ENCODE measurements around the gene SSH3.

The SSH3 gene

DNA sequence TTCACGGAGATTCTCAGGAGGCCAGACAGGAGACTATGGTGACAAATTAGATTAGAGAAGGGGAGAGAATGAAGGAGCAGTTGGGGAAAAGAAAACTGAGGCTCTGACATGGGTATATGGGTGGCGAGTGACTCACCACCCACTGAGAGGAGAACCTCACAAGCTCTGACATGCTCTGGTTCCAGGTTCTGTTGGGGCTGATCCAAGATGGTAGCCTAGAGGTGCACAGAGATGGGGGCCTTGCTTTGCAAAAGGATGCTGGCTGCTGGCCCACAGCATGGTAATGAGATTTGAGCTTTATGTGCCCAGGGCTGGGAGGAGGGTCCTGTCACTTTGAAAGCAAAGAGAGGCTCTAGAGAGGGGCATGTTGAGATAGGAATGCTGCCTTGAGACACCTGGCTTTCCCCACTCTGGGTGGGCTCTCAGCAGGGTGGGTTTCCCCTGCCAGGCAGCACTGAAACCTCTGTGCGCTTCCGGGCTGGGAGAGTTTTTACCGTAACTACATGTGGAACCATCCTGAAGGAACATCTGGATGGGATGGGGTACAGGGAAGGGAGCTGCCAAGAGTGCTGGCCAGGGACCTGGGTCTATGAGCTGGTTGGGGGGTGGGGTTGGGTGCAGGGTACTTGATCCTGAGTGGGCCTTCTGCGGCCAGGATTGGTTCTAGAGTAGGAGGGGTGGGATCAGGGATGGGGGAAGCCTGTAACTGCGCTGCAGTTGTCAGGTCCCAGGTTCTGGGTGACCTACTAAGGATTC, 38.3 kb upstream of the SSH3 start:
- DNase-seq (peak in 1 of 2 donors; percentile 43), ATAC-seq (no peak)
- H3K9me3 Mint-ChIP-seq, result no peaks in the 10 kb centered on the region
- peaks cover 79% of the 10 kb centered on the region for H3K4me1 Mint-ChIP-seq
- peak overlapping the region; percentile 85 to 88 for H3K27ac Mint-ChIP-seq
- H3K27me3 Mint-ChIP-seq, result peaks cover 6% of the 10 kb centered on the region
- peak overlapping the region; percentile 86 to 88 for H3K4me3 Mint-ChIP-seq

DNA sequence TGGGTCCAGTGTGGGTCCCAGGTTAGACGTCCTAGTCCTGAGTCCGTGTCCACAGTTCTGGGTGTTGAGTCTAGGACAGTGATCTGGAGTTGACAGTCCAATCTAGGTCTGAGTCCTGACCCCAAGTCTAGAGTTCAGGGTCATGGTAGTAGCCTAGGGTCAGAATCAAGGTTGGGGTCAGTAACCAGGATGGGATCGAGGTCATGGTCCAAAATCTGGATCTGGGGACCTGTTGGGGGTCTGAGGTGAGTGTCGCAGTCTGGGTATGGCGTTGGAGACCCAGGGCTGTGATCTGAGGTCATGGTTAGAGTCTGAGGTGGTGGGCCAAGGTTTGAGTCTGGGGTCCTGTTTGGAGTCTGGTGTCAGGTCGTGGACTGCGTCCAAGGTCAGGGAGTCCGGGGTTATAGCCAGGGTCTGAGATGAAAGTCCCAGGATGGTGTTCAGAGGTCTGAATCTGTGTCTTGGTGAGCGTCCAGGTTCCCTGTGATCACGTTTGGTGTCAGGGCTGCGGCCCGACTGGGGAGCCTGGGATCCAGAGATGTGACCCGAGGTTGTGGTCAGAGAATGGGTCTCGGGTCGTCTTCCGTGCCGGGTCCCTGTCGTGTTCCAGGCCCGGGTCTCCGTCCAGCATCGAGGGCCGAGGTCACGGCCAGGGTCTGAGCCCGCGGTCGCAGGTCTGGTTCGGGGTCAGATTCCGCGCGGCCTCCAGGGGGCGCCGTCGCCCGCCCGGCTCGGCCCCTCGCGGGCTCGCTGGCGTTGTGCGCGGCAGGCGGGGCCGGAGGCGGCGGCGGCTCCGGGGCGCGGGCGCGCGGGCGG, 37.5 kb upstream of the SSH3 start:
- no peaks in the 10 kb centered on the region for H3K9me3 Mint-ChIP-seq
- peaks cover 6% of the 10 kb centered on the region for H3K27me3 Mint-ChIP-seq
- ATAC-seq (peak; percentile 16), DNase-seq (peak; percentile 76 to 81)
- peak overlapping the region; percentile 73 to 92 for H3K27ac Mint-ChIP-seq
- H3K4me3 Mint-ChIP-seq, result peak overlapping the region; percentile 86 to 88
- H3K4me1 Mint-ChIP-seq, result peaks cover 81% of the 10 kb centered on the region

DNA sequence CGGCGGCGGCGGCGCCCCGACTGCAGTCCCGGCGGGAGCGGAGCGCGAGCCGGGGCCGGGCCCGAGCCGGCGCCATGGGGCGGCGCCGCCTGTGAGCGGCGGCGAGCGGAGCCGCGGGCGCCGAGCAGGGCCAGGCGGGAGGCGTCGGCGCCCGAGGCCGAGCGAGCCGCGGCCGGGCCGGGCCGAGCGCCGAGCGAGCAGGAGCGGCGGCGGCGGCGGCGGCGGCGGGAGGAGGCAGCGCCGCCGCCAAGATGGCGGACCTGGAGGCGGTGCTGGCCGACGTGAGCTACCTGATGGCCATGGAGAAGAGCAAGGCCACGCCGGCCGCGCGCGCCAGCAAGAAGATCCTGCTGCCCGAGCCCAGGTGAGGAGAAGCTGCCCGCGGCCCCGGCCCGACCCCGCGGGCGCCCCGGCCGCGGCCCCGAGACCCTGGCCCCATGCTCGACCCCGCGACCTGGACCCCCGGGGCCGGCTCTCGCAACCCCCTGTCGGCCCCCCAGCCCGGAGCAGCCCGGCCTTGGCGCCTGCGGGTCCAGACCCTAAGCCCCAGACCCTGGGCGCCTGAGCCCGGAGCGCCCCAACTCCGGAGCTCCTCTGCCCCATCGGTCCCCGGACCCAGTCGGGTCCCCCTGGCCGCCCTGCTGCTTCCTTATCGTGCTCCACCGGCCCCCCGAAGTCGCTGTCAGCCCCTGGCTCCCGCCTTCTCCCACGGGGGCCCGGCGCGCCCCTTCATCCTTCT, 36.7 kb upstream of the SSH3 start, which contains the start of gene GRK2:
GRK2 (plus strand) TSS at position 25 of the 739 bp plus-strand sequence; CDS start at position 252, 227 bp downstream.
- Mint-ChIP-seq H3K4me1 (peaks cover 83% of the 10 kb centered on the region), H3K4me3 (peak within 1 kb of the TSS; percentile 93 to 95), H3K27me3 (peaks cover 6% of the 10 kb centered on the region), H3K27ac (peak within 1 kb of the TSS; percentile 99), H3K9me3 (no peaks in the 10 kb centered on the region)
- no peak for DNase-seq
- peak; percentile 0 for ATAC-seq

DNA sequence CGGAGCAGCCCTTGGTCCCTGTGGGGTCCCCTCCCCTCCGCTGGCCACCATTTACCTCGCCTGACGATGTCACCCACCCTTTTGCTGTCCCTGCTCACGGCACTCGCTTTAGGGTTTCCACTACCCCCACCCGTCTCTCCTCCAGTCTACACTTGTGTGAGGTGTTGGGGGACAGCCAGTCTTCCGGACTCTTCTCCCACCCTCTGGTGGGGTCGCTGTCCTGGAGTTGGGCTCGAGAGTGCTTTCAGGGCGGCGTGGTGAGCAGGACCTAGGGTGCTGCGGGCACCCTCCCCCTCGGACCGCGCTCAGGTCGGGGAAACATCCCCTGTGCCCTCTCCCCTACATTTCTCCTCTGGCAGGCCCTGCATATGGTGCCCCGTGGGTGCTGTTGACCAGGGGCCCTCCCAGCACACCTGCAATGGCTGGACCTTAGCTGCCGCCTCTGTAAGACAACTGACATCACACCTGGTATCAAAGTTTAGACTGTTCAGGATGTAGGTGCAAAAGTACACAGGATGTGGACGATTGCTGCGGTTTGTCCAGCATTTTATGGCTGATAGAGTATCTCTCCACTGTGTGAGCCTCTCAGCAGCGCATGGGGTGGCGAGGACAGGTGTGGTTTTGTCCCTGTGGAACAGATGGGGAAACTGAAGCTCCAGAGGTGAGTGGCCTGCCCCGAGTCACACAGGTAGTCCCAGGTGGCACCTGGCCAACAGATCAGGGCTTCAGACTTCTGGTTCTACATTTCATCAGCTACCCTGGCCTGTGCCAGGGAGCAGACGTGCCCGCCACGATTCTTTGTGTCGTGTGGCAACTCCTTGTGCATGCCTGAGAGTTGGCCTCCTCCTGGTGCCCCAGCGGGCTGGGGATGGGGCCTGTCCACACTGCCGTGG, 35.9 kb upstream of the SSH3 start:
- Mint-ChIP-seq H3K4me3 (peak overlapping the region; percentile 93 to 95), H3K27ac (peak overlapping the region; percentile 99), H3K9me3 (no peaks in the 10 kb centered on the region), H3K27me3 (no peaks in the 10 kb centered on the region), H3K4me1 (peaks cover 83% of the 10 kb centered on the region)
- DNase-seq (peak in 1 of 2 donors; percentile 44), ATAC-seq (peak; percentile 0)

DNA sequence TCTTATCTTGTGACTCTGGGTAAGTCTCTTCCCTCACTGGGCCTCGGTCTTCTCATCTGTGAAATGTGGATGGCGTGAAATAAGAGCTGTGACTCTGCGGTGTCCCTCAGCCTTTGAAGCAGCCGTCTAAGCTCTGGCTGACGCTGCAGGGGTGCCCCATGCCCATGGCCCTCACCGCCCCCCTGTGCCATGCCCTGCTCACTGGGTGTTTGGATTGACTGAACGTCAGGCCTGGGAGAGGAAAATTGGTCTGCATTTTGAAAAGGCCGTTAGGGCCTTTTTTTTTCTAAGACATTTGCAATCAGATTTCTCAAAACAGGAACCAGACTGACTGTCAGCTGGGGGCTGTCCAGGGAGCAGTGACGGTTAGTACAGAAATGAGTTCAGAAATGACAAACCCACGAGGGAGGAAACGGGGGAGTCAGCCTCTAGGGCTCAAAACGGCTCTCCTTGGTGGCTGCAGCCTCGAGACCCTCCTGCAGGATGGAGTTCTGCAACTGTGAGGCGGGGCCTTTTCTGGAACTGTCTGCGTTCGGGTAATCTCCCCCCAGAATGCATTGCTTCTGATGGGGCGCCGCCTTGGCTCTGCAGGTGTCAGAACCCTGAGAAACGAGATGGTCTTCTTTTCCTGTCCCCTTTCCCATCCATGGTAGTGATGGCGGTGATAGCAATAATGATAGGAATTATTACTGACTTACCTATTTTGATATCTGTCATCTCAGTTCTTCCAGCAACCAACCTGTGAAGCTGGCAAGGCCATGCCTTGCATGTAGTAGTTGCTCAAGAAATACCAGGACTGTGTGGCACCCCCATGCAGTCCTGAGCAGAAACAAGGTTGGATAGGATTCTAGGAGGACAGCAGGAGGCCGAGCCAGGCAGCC, 35.0 kb upstream of the SSH3 start:
- H3K27ac Mint-ChIP-seq, result peak overlapping the region; percentile 99
- H3K4me3 Mint-ChIP-seq, result peak overlapping the region; percentile 93 to 95
- ATAC-seq, result peak; percentile 78
- DNase-seq, result peak; percentile 75 to 92
- H3K4me1 Mint-ChIP-seq, result peaks cover 83% of the 10 kb centered on the region
- no peaks in the 10 kb centered on the region for H3K27me3 Mint-ChIP-seq
- no peaks in the 10 kb centered on the region for H3K9me3 Mint-ChIP-seq

DNA sequence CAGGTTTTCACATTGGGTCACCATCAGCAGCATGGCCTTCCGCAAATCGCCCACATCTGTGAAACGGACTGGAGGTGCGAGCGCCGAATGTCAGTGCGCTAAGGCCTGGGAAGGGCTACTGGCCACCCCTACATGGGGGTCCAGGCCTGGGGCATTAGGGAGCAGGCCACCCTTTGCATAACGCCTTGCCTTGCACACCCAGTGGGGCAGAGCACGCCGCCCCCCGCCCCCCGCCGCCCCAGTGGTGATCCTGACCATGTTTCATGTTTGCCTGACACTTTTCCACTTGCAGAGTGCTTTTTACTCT, 34.4 kb upstream of the SSH3 start:
- Mint-ChIP-seq H3K4me3 (peak overlapping the region; percentile 93 to 95), H3K4me1 (peaks cover 83% of the 10 kb centered on the region), H3K27ac (no peak overlapping the region), H3K9me3 (no peaks in the 10 kb centered on the region), H3K27me3 (no peaks in the 10 kb centered on the region)
- no peak for DNase-seq
- no peak for ATAC-seq

DNA sequence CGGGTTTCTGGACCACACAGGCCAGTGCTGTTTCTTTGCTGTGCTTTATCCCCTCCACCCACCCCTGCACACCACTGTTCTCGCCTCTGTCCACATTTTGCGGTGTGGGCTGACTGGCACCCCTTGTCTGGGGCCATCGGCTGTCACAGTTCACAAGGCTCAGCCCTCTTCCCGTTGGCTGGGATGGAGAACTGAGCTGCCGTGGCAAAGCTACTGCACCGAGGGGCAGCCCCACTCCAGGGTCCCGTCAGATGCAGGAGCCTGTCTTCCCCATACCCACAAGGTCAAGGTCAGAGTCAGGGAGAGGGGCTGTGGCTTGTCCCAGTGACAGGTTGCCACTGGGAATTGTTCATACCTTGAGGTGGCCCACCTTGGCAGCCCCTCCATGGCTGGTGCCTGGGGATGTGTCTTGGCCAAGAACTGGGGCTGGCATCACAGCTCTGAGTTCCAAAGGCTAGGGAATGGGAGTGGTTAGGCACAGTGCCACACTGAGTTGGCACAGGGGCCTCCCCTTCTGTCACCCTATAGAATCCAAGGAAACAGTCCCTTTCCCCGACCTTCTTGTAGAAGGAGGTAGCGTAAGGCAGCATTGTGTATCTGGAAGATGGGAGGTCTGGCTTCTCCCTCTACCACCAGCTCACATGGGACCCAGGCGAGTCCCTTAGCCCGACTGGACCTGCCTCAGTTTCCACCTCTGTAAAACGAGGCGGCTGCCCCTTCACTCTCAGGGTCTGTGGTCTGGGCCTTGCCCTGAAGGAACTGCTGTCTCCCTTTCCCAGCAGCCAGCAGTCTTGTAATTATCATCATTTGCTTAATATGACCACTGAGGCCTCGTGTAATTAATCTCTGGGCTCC, 33.7 kb upstream of the SSH3 start:
- Mint-ChIP-seq H3K27ac (peak overlapping the region; percentile 71 to 97), H3K4me1 (peaks cover 83% of the 10 kb centered on the region), H3K27me3 (no peaks in the 10 kb centered on the region), H3K9me3 (no peaks in the 10 kb centered on the region), H3K4me3 (peak overlapping the region; percentile 93 to 95)
- no peak for ATAC-seq
- DNase-seq, result no peak

DNA sequence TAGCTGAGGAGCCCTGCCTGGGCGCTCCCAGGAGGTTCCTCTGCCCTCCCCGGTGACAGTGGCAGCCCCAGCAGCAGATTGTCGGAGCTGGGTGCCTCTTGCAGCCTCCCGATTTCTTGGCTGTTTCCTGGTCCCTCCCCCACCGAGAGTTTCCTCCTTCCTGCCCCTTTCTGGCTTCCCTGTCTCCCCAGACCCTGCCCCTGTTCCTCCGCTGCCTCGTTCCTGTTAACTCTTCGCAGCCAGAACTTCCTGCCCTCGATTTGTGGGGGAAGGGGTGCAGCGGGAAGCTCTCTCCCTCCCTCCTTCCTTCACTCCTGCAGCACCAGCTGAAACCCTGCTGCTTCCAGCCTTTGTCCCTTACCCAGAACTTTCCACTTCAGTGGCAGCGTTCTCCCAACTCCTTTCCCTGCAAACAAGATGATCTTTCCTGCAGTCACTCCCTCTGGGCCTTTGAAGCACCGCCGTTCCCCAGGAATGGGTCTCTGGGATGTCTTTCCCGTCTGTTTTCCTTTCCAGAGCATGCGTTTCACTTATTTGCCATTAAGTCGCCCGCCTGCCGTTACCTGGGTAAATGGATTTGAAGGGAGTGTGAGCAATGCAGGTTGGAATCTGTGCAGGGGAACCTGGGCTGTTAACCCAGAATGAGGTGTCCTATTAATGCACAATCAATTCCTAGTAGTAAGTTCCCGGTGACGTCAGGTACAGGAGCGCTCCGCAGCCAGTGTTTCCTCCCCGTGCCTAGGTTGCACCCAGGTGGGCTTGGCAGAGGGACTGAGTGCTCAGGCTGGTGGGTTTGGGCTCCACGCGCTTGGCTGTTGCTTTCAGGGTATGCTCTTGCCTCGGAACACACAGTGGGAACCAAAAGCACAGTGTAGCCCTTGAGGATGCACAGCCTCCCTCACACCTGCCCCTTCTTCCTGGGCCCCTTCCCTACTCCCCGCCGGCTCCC, 32.8 kb upstream of the SSH3 start:
- Mint-ChIP-seq H3K4me1 (peaks cover 83% of the 10 kb centered on the region), H3K27ac (peak overlapping the region; percentile 97 to 98), H3K27me3 (no peaks in the 10 kb centered on the region), H3K9me3 (no peaks in the 10 kb centered on the region), H3K4me3 (peak overlapping the region; percentile 93 to 95)
- ATAC-seq (no peak), DNase-seq (peak in 1 of 2 donors; percentile 35)

DNA sequence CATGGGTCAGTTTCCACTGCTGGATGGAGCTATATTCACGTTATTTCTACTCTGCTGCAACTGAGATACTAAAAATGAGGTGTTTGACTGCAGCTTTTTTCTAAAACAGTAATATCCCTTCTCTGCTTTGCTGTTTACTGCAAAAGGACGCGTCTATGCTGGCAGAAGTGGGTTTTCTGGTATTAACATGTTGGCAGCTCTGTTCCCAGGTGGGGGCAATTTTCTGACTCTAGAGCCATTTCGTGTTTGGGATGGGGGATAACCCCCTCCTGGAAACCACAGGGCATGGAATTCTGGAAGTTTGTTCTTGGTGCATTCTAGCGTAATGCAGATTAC, 32.2 kb upstream of the SSH3 start:
- no peak for DNase-seq
- Mint-ChIP-seq H3K27me3 (no peaks in the 10 kb centered on the region), H3K9me3 (no peaks in the 10 kb centered on the region), H3K4me1 (peaks cover 83% of the 10 kb centered on the region), H3K27ac (peak overlapping the region; percentile 97 to 98), H3K4me3 (peak overlapping the region; percentile 93 to 95)
- ATAC-seq, result no peak

DNA sequence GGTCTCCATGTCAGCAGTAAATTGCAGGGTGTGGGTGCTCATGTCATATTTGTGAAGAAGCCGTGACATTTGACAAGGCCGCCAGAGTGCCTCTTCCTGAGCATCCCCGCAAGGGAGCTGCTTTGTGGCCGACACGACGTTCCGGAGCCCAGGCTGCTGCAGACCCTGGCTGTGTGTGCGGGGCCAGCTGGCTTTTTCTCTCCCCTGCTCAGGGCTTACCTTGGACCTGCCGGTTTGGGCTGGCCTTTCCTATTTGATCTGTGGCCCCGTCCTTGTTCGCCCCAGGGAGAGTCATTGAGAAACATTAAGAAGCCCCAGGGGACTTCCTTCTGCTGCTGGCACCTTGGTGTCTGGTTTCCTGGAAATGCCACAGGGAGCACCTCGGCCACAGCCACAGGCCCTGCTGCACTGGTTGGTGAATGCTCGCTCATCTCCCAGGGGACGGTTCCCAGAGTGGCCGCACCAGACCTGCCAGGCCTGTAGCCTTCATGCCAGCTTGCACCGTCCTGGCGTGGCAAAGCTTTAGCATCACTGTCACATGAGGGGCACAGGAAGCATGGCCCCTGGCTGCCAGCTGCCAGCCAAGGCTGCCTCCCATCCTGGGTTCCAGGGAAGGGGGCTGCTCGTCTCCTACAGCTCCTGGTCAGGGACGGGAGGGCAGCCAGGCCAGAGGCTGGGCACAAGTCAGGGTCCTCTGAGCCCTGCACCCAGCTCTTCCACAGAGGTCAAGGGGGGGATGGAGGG, 31.6 kb upstream of the SSH3 start:
- Mint-ChIP-seq H3K27me3 (no peaks in the 10 kb centered on the region), H3K27ac (peak overlapping the region; percentile 97 to 98), H3K4me1 (peaks cover 88% of the 10 kb centered on the region), H3K9me3 (no peaks in the 10 kb centered on the region), H3K4me3 (peak overlapping the region; percentile 93 to 95)
- ATAC-seq (peak; percentile 64), DNase-seq (peak; percentile 74 to 88)

DNA sequence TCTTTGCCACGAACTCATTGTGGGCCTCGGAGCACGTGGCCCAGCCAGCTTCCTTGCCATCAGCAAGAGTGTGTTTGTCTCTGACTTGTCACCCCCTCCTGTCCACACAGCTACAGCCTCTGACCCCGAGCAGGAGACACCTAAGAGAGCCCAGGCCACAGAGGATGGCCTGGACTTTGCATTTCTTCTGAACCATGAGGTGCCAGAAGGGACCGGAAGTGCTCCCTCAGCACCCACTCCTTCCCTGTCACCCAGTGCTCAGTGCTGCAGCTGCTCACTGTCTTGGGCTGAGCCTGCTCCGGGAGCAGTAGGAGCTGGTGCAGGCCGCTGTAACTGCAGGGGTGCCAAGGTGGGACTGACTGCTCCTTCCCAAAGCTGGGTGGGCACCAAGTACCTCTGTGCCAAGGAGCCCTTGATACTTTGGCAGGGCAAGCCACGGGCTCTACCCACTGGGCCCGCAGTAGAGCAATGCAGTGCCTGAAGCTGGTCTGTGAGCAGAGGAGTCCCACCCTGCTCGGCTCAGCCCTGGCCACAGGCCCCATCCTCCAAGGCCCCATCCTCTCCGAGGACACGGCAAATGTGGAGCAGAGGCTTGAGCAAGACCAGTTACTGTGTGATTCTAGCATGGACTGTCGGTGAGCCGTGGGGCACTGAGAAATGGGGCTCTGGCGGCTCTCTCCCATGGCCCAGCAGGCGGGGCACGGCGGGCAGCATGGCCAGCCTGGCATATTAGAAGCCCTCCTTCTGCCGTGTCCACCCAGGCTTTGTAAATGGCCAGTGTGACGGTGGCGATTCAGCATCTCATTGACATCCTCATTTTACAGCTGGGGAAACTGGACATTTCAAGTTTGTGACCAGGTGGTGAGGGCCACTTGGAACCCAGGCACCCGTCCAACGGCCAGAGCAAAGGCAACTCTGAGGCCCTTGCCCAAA, 30.7 kb upstream of the SSH3 start:
- DNase-seq (peak in 1 of 2 donors; percentile 45), ATAC-seq (no peak)
- H3K27ac Mint-ChIP-seq, result peak overlapping the region; percentile 97 to 98
- peak overlapping the region; percentile 93 to 95 for H3K4me3 Mint-ChIP-seq
- H3K4me1 Mint-ChIP-seq, result peaks cover 97% of the 10 kb centered on the region
- no peaks in the 10 kb centered on the region for H3K27me3 Mint-ChIP-seq
- no peaks in the 10 kb centered on the region for H3K9me3 Mint-ChIP-seq

All from stimulated activated naive CD8-positive, alpha-beta T cell treated with anti-CD3 and anti-CD28 coated beads, Interleukin-15, amount 100 ng/mL, for 72 hours (primary cell).